Measurements from ENCODE around the gene MYO15B.

Gene MYO15B

GRCh38 chr17:75557075-75557851, 30.3 kb upstream of the MYO15B start:
- Histone ChIP-seq H3K27me3 (ENCODE audit: insufficient read depth, poor library complexity, severe bottlenecking) (no peaks in the 10 kb centered on the region), H3K27ac (replicated peaks) (no peak overlapping the region), H3K4me3 (replicated peaks; ENCODE audit: insufficient read depth, low read length) (no peak overlapping the region)
- DNase-seq (ENCODE audit: low read depth in 1 of 2, low spot score in 1 of 2): no peak
- no peak for TF ChIP-seq REST (IDR thresholded peaks at IDR 0.05; ENCODE audit: insufficient replicate concordance, low read depth)
- TF ChIP-seq SPI1 (IDR thresholded peaks at IDR 0.05; ENCODE audit: borderline replicate concordance, low read depth): no peak
- no peak for TF ChIP-seq CTCF (IDR thresholded peaks at IDR 0.05; ENCODE audit: insufficient read depth, low read length)
- no peak for TF ChIP-seq GABPA (IDR thresholded peaks at IDR 0.05; ENCODE audit: low read depth)
- TF ChIP-seq POLR2AphosphoS5 (IDR thresholded peaks at IDR 0.05; ENCODE audit: low read depth): no peak

- no peak for TF ChIP-seq REST (IDR thresholded peaks at IDR 0.05; ENCODE audit: insufficient replicate concordance, low read depth)
- no peak for TF ChIP-seq SPI1 (IDR thresholded peaks at IDR 0.05; ENCODE audit: borderline replicate concordance, low read depth)
- no peak for TF ChIP-seq POLR2AphosphoS5 (IDR thresholded peaks at IDR 0.05; ENCODE audit: low read depth)
- no peak for TF ChIP-seq CTCF (IDR thresholded peaks at IDR 0.05; ENCODE audit: insufficient read depth, low read length)
- no peak for TF ChIP-seq GABPA (IDR thresholded peaks at IDR 0.05; ENCODE audit: low read depth)
- Histone ChIP-seq H3K27ac (replicated peaks) (no peak overlapping the region), H3K27me3 (ENCODE audit: insufficient read depth, poor library complexity, severe bottlenecking) (no peaks in the 10 kb centered on the region), H3K4me3 (replicated peaks; ENCODE audit: insufficient read depth, low read length) (no peak overlapping the region)
- DNase-seq (ENCODE audit: low read depth in 1 of 2, low spot score in 1 of 2): no peak
These were observed 29.5 kb upstream of the MYO15B start for GRCh38 chr17:75557852-75558665.

GRCh38 chr17:75558666-75559530, 28.7 kb upstream of the MYO15B start:
- H3K27ac ChIP-seq (replicated peaks): no peak overlapping the region
- TF ChIP-seq GABPA (IDR thresholded peaks at IDR 0.05; ENCODE audit: low read depth): no peak
- TF ChIP-seq REST (IDR thresholded peaks at IDR 0.05; ENCODE audit: insufficient replicate concordance, low read depth): no peak
- TF ChIP-seq POLR2AphosphoS5 (IDR thresholded peaks at IDR 0.05; ENCODE audit: low read depth): no peak
- no peak for TF ChIP-seq SPI1 (IDR thresholded peaks at IDR 0.05; ENCODE audit: borderline replicate concordance, low read depth)

More at GRCh38 chr17:75558666-75559530, 28.7 kb upstream of the MYO15B start:
- DNase-seq (ENCODE audit: low read depth in 1 of 2, low spot score in 1 of 2): no peak
- Histone ChIP-seq H3K27me3 (ENCODE audit: insufficient read depth, poor library complexity, severe bottlenecking) (no peaks in the 10 kb centered on the region), H3K4me3 (replicated peaks; ENCODE audit: insufficient read depth, low read length) (no peak overlapping the region)
